ENCODE results near the gene TDO2.

GRCh38 chr4:155941085-155941790, 37.7 kb downstream of the TDO2 start:
- no peak for TF ChIP-seq CTCF (IDR thresholded peaks at IDR 0.05)
- no peak for TF ChIP-seq POLR2AphosphoS5 (IDR thresholded peaks at IDR 0.05)
- no peak for TF ChIP-seq POLR2A (IDR thresholded peaks at IDR 0.05)

Data from breast epithelium (tissue), 3 donors.